ENCODE results near the gene MED16. TPM values are rescaled to one million over a fixed set of nuclear protein-coding genes. Genes with fewer than 3 reads are reported as not detected.

The MED16 gene, protein sequence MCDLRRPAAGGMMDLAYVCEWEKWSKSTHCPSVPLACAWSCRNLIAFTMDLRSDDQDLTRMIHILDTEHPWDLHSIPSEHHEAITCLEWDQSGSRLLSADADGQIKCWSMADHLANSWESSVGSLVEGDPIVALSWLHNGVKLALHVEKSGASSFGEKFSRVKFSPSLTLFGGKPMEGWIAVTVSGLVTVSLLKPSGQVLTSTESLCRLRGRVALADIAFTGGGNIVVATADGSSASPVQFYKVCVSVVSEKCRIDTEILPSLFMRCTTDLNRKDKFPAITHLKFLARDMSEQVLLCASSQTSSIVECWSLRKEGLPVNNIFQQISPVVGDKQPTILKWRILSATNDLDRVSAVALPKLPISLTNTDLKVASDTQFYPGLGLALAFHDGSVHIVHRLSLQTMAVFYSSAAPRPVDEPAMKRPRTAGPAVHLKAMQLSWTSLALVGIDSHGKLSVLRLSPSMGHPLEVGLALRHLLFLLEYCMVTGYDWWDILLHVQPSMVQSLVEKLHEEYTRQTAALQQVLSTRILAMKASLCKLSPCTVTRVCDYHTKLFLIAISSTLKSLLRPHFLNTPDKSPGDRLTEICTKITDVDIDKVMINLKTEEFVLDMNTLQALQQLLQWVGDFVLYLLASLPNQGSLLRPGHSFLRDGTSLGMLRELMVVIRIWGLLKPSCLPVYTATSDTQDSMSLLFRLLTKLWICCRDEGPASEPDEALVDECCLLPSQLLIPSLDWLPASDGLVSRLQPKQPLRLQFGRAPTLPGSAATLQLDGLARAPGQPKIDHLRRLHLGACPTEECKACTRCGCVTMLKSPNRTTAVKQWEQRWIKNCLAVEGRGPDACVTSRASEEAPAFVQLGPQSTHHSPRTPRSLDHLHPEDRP
- 66.9 TPM for total RNA-seq

DNA sequence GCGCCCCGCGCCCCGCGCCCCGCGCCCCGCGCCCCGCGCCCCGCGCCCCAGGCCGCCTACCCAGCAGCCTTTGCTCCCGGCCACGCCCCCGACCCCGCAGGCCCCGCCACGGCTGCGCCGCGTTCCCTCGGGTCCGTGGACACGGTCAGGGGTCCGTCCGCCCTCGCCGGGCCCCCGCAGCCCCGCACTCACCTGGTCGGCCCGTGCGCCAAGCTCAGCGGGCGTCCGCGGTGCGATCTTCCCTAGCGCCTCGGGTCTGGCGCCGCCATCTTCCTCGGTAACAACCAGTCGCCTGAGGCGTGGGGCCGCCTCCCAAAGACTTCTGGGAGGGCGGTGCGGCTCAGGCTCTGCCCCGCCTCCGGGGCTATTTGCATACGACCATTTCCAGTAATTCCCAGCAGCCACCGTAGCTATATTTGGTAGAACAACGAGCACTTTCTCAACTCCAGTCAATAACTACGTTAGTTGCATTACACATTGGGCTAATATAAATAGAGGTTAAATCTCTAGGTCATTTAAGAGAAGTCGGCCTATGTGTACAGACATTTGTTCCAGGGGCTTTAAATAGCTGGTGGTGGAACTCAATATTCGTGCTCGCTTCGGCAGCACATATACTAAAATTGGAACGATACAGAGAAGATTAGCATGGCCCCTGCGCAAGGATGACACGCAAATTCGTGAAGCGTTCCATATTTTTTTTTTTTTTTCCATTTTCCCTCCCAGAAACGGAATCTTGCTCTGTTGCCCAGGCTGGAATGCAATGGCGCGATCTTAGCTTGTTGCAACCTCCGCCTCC, at the start of gene MED16, which contains the start of gene RNU6-9:
TSS of gene MED16 (minus strand) at position 294 of the 796 bp plus-strand sequence. CDS start 2,056 bp downstream, outside the sequence.
TSS of gene RNU6-9 (plus strand) at position 591 of the 796 bp plus-strand sequence.
- DNase-seq (ENCODE audit: low spot score): peak; percentile 93

DNA sequence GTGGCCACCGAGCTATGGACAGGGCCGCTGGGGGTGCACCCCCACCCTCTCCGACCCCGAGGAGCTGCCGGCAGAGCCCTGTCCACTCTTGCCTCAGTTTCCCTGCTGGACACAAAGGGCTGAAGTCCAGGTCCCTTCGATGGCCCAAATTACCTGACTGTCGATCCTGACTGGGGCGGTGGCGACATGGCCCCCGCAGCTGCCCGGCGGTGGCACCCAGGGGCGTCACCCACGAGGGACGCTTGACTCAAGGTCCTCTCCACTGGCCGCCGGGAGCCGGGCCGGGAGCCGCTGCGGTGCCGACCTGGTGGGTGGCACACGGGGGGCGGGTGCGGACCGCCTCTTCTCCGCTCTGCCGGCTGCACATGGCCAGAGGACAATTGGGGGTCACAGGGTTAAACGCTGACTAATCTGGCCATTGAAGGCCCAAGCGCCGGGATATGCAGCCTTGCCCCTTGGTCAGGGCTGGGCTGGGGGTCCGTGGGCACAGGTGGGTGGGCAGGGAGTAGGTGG, 49.2 kb upstream of the MED16 start:
- no peak for DNase-seq (ENCODE audit: low spot score)

DNA sequence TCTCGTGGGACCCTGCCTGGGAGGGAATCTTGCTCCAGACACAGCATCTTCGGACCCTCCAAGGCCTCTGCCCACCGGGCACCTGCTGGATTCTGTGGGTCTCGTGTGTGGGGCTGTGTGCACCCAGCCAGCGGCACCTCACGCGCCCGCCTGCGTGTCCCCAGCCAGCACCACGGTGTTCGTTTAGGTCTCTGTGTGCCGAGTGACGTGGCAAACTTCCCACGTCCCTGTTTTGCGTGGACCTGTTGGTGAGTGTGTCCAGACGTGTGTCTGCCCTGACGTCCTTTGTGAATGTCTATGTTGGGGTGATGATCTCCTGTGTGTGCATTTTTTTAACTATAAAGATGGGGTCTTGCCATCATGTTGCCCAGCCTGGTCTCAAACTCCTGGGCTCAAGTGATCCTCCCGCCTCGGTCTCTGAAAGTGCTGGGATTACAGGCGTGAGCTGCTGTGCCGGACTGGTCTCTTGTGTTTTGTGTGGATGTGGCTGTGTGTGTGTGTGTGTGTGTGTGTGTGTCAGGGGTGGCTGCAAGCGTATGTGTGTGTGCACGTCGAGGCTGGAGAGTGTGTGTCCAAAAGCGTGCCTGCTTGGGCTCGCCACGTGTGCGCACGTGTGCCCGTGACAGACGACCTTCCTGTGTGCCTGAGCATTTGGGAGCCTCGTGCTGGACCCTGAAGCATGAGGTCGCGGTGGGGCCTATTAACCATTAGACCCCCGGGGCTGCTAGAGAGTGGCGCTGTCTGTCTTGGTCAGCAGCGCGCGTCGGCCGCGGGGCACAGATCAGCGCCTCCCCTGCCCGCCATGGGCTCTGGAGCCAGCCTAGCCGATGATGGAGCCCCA, 48.5 kb upstream of the MED16 start:
- DNase-seq (ENCODE audit: low spot score): no peak

DNA sequence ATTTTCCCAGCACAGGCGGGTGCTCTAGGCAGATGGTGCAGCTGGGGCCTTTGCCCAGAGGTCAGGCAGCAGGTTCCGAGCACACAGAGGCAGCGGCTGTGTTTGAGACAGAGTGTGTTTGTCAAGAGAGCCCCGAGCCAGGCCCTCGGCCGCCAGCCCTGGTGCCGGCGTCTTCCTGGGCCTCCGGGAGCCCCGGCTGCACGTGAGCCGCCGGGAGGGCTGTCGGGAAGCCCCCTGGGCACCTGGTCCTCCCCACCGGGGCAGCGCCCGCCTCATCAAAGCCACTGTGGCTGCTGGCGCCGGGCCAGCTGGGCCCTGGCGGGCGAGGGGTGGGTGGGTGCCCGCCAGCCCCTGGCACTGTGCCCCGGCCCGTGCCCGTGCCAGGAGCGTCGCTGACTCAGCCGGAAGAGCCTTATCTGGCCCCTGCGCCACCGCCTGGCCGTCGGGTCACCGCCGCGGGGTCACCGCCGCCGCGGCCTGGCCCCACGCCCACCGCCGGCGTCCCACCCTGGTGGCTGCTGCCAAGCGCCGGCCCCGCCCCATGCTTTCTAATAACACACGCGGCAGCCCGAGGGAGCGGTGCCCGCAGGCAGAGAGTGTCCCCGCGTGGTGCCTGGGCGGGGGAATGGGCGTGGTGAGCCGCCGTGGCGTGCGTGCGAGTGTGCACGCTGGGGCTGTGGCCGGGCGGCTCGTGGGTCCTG, 47.8 kb upstream of the MED16 start:
- DNase-seq (ENCODE audit: low spot score): peak; percentile 78

DNA sequence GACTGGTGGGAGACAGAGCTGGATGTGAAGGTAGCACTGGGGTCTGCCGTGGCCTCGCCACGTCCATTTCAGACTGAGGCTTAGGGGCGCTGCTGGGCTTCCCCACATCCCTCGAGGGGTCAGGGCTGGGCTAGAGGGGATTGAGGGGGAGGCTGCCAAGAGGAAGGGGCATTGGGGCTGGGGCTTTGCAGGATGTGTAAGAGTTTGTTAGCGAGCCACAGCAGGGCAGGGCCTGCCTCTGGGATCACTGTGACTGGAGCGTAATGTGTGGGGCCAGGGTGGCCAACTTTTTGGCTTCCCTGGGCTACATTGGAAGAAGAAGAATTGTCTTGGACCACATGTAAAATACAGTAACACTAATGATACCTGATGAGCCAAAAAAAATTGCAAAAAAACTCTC, 46.9 kb upstream of the MED16 start:
- DNase-seq (ENCODE audit: low spot score): no peak

DNA sequence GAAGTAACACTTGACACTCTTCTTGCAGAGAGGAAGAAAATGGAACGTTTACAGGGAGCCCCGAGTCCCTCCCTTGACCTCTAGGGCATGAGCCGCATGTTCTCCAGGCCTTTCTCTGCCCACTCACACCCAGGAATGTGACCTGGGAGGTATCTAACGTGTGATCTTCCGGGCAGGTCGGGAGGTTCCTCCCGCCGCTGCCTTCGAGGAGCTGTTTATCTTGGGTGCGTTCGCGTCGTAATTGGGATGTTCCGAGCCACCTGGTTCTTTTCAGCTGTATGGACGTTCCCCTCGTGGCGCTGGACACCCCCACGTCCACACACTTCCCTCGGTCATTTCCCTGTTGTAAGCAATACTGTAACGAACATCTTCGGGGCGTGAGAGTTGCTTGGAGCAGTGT, 46.5 kb upstream of the MED16 start:
- DNase-seq (ENCODE audit: low spot score): no peak

DNA sequence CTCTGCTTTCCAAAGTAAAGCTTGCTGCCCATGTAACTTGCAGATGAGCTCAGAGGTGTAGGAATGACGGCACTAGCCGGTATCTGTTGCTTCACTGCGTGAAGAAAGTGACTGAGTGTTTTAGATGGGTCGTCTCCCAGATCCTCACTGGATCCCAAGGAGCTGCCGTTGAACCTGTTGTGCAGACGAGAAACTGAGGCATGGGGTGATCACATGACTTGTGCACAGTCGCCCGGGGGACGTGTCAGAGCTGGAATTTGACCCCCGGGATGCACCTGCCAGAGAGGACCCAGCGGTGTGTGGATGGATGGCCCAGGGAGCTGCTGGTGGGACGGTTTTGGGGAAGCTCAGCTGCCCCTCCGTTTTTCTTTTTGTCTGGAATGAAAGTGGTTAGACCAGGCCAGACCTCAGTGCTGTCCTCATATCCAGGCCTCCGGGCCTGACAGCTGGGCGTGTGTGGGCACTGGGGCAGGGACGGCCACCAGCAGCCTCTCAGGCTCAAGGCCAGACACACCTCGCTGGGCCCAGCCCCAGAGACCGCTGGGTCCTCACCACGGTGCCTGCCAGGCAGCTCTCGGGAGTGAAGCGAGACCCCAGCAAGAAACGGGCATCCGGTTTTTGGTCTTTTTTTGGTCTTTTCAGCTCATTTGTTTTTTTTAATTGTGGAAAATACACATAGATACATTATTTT, 45.4 kb upstream of the MED16 start:
- no peak for DNase-seq (ENCODE audit: low spot score)

DNA sequence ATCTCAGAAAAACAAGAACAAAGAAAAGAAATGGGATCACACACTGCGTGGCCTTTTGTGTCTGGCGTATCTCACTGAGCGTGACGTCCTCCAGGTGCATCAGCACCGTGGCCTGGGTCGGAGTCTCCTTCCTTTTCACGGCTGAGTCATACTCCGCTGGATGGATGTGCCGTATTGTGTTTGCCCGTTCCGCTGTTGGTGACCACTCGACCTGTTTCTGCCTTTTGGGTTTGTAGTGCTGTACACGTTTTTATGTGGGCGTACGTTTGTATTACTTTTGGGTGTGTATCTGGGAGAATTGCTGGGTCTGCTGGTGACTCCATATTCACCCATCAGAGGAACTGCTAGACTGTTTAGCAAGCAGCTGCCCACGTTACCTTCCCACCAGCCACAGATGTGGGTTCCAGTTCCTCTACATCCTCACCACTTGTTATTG, 44.3 kb upstream of the MED16 start:
- no peak for DNase-seq (ENCODE audit: low spot score)

DNA sequence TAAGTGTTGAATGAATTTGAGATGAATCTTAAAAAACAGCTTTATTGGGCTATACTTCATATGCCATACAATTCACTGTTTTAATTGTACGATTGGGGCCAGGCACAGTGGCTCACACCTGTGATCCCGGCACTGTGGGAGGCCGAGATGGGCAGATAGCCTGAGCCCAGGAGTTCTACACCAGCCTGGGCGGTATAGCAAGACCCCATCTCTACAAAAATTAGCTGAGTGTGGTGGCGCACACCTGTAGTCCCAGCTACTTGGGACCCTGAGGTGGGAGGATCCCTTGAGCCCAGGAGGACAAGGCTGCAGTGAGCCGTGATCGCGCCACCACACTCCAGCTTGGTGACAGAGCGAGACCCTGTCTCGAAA, 43.2 kb upstream of the MED16 start:
- no peak for DNase-seq (ENCODE audit: low spot score)

DNA sequence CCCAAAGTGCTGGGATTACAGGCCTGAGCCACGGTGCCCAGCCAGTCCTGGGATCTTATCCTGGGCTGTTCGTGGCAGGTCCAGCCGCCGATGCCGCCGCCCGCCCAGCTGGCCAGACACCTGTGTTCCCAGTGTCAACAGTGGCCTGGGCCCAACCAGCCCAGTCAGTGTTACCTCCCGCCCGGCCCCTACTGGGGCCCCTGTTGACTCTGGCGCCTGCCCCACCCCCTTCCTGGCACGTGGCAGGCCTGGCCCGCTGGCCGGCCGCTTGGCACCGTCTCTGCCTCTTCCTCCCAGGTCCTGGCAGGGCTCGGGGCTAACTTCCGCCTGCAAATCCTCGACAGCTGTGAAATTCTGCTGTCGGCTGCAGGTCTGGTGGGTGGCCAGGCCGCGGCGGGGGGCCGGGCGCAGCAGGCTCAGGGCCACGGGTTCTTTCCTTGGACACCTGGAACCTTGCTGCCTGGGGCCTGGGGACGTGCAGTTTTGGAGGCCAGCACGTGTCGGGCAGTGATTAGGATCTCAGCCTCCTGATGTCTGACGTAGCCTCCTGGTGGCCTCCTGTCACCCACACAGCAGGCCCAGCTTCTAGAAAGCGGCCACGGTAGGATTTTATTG, 42.0 kb upstream of the MED16 start:
- peak; percentile 88 for DNase-seq (ENCODE audit: low spot score)

DNA sequence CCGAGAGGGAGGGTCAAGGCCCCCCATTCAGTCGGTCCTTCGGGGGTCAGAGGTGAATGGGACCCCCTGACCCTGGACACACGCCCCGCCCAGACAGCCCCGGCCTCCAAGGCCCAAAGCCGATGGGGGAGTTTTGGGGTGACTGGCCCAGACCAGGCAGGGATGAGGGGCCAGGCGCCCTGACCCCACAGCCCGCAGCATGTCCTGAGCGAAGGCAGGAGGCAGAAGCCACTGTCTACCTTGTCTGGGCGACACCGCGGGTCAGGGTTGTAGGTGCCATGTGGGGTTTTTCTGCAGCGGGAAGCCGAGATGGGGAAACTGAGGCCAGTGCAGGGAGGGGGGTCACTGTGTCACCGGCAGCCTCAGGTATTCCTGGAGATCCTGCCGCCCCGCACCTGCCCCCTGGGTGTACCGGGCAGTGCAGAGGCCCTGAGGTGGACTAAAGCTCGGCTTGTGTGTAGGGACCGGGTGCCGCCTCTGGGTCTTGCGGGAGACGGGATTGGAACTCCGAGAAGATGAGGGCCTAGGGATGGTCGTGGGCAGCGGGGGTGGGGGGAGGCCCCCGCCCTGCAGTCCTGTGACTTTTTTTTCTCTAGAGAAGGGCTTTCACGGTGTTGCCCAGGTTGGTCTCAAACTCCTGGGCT, 41.3 kb upstream of the MED16 start:
- DNase-seq (ENCODE audit: low spot score): no peak

DNA sequence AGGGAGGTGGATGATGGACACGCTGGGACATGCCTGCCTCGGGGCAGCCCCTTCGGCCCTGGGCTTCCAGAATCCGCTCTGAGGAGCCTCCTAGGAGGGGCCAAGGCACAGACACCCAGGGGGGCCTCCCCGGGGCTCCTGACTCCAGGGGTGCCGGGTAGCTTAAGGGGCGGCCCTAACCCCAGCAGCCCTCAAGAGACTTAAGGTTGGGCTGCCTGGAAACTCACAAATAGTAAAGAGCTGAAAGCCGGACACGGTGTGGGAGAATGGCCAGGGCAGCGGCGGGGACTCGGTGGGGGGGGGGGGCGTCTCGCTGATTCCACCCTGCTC, 40.5 kb upstream of the MED16 start:
- DNase-seq (ENCODE audit: low spot score): no peak

DNA sequence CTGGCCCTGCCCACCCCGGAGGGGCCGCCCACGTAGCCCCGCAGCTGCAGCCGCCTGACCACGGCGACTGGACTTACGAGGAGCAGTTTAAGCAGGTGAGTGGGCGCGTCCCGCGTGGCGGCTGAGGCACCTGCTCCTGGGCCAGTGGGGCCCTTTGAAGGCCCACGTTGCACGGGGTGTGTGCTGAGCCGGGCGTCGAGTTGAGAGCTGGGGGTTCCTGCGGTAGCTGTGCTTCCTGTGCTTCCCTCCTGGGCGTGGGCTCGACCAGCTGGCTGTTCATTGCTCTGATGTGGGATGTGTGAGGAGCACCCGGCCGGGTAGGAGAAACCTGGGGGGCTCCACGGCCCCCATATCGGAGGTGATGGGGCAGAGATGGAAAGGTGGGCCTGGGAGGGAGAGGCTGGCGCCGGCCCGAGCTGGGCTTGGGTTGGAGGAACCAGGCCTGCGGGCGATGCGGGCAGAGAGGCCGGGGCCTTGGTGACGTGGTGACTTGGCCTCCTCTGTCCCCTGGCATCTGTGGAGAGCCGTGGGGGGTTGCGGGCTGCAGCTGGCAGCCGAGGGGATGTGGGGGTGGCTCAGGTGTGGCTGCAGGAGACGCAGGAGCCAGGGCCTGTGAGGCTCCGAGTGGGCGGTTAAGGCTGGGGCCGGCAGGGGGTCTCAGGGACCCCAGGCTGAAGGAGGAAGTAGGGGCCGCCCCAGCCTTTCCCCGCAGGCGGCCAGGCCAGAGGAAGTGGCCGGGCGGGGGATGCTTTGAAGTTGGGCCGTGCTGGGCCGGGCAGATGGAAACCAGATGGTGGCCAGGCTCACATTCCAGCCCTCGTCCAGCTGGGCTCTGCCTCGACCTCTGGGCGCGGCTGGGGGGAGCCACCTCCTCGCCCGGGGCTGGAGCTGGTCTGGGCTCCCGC, 39.9 kb upstream of the MED16 start:
- DNase-seq (ENCODE audit: low spot score): peak; percentile 78

DNA sequence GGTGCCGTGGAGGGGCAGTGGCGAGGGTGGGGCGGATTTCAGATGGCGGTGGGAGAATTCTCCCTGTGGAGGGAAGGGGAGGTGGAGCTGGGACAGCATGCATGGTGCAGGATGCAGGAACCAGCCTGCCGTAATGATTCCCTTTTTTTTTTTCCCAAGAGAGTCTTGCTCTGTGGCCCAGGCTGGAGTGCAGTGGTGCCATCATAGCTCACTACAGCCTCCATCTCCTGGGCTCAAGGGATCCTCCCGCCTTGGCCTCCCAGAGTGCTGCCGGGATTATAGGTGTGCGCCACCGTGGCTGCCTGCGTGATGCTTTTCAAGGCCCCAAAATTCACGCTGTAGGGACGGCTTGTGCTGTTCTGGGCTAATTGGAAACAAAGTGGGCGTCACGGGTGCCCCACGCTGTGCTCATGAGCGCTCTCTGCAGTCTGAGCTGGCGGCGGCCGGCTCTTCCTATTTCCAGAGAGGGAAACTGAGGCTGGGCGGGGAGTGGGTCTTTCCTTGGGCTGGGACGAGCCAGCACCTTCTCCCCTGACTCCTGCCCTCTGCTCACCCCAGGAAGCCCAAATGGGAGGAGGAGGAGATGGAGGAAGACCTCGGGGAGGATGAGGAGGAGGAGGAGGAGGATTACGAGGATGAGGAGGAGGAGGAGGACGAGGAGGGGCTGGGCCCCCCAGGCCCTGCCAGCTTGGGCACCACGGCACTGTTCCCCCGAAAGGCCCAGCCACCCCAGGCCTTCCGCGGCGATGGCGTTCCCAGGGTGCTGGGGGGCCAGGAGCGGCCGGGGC, 39.1 kb upstream of the MED16 start:
- no peak for DNase-seq (ENCODE audit: low spot score)

DNA sequence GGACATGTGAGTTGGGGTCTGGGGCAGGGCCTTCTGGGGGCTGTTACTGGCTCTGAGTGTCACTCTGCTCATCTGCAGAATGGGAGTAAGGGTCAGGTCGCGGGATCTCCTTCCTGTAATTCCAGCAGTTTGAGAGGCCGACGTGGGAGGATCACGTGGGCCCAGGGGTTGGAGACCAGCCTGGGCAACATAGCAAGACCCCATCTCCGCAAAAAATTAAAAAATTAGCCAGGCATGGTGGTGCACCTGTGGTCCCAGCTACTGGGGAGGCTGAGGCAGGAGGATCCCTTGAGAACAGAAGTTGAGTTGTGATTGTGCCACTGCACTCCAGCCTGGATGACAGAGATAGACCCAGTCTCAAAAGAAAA, 36.9 kb upstream of the MED16 start:
- no peak for DNase-seq (ENCODE audit: low spot score)

DNA sequence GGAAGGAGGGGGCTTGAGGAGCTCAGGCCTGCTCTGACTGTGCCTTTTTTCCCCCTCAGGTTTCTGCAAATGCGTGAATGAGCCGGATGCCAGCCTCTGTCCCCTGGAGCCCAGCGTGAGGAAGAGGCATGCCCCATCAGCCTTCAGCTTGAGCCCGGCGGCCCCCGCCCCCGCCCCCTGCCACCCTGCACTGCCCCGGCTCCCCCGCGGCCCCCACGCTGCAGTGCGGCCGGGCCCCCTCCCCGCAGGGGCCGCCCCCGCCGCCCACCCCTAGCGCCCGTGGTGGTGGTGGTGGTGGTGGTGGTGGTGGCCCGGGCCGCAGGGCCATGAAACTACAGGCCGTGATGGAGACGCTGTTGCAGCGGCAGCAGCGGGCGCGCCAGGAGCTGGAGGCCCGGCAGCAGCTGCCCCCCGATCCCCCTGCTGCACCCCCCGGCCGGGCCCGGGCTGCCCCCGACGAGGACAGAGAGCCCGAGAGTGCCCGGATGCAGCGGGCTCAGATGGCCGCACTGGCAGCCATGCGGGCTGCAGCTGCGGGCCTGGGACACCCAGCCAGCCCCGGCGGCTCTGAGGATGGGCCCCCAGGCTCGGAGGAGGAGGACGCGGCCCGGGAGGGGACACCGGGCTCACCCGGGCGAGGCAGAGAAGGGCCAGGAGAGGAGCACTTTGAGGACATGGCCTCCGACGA, 36.4 kb upstream of the MED16 start:
- no peak for DNase-seq (ENCODE audit: low spot score)

All from mucosa of gallbladder (tissue), 1 donor.